ENCODE results near the gene RAD52. TPM values are rescaled to one million over a fixed set of nuclear protein-coding genes. Genes with fewer than 3 reads are reported as not detected.

Gene RAD52
- polyA plus RNA-seq, 1 experiment = 18.8 TPM

DNA sequence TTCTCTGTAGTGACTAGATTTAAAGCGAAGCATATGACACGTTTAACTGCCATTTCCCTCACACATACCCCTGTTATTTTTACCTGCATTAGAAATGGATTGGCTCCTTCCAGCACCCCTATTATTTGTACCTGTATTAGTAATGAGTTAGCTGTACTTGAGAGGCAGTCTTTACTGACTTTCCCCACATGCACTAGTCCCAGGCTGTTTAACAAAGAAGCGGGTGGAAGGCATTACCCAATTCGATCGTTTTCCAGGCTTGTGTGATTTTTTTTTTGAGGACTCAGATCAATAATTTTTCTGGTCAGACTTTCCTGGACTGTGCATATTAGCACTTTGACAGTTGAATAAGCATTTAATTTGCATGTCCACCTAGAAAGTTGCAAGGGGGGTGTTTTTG lies 46.4 kb downstream of the RAD52 start:
- ChIA-PET POLR2A (no interaction called here), CTCF (interaction anchor here (1.1 kb wide), 1 partner anchor 46 kb away, joined by 3 read pairs; the partner anchor contains the start of gene RAD52)
- TF ChIP-seq CTCF (IDR thresholded peaks at IDR 0.05; ENCODE audit: low read depth, low read length) = no peak
- no peaks in the 10 kb centered on the region for H3K9me3 ChIP-seq (ENCODE audit: control insufficient read depth, insufficient read depth, low read length)
- H3K4me3 ChIP-seq (ENCODE audit: low read depth, low read length) = no peak overlapping the region
- no peaks in the 10 kb centered on the region for H3K27me3 ChIP-seq (ENCODE audit: control insufficient read depth, insufficient read depth, low read length)
- no peak overlapping the region for H3K27ac ChIP-seq (ENCODE audit: low read depth, low read length)
- no peak for DNase-seq (ENCODE audit: low read depth, low spot score)

GRCh38 chr12:902581-902980 lies 46.9 kb downstream of the RAD52 start:
- POLR2A ChIA-PET = no interaction called here
- H3K9me3 ChIP-seq (ENCODE audit: control insufficient read depth, insufficient read depth, low read length) = no peaks in the 10 kb centered on the region
- no peaks in the 10 kb centered on the region for H3K27me3 ChIP-seq (ENCODE audit: control insufficient read depth, insufficient read depth, low read length)
- H3K4me3 ChIP-seq (ENCODE audit: low read depth, low read length) = no peak overlapping the region
- DNase-seq (ENCODE audit: low read depth, low spot score) = no peak
- CTCF ChIA-PET = interaction anchor here (1.1 kb wide), 1 partner anchor 47 kb away, joined by 3 read pairs; the partner anchor contains the start of gene RAD52
- no peak for TF ChIP-seq CTCF (IDR thresholded peaks at IDR 0.05; ENCODE audit: low read depth, low read length)
- H3K27ac ChIP-seq (ENCODE audit: low read depth, low read length) = no peak overlapping the region

DNA sequence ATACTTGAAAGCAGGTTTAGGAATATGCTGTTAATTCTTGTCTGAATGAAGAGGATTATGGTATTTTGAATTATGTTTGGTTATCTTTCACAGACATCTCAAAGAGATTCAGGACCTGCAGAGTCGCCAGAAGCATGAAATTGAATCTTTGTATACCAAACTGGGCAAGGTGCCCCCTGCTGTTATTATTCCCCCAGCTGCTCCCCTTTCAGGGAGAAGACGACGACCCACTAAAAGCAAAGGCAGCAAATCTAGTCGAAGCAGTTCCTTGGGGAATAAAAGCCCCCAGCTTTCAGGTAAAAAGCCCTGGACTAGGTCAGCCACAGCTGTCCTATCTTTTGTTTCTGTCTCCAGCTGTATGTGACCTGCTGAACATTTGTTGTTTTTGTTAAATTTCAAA lies 52.1 kb downstream of the RAD52 start:
- Histone ChIP-seq H3K27ac (ENCODE audit: low read depth, low read length) (no peak overlapping the region), H3K27me3 (ENCODE audit: control insufficient read depth, insufficient read depth, low read length) (no peaks in the 10 kb centered on the region), H3K9me3 (ENCODE audit: control insufficient read depth, insufficient read depth, low read length) (no peaks in the 10 kb centered on the region), H3K4me3 (ENCODE audit: low read depth, low read length) (no peak overlapping the region)
- TF ChIP-seq CTCF (IDR thresholded peaks at IDR 0.05; ENCODE audit: low read depth, low read length) = no peak
- no peak for DNase-seq (ENCODE audit: low read depth, low spot score)
- ChIA-PET POLR2A (interaction anchor here (0.6 kb wide), 1 partner anchor 86 kb away, joined by 9 read pairs; no protein-coding TSS in a partner anchor), CTCF (interaction anchor here (0.8 to 1.2 kb wide), 3 partner anchors 196 to 327 kb away, joined by 3 read pairs; no protein-coding TSS in a partner anchor)

GRCh38 chr12:896031-896430 lies 53.5 kb downstream of the RAD52 start:
- no peak for DNase-seq (ENCODE audit: low read depth, low spot score)
- ChIA-PET POLR2A (interaction anchor here (0.7 kb wide), 1 partner anchor 72 kb away, joined by 6 read pairs; no protein-coding TSS in a partner anchor), CTCF (interaction anchor here (0.6 to 0.9 kb wide), 3 partner anchors 81 to 222 kb away, joined by 4 to 5 read pairs (median 4); no protein-coding TSS in a partner anchor)
- Histone ChIP-seq H3K27me3 (ENCODE audit: control insufficient read depth, insufficient read depth, low read length) (no peaks in the 10 kb centered on the region), H3K4me3 (ENCODE audit: low read depth, low read length) (no peak overlapping the region), H3K9me3 (ENCODE audit: control insufficient read depth, insufficient read depth, low read length) (no peaks in the 10 kb centered on the region), H3K27ac (ENCODE audit: low read depth, low read length) (no peak overlapping the region)
- no peak for TF ChIP-seq CTCF (IDR thresholded peaks at IDR 0.05; ENCODE audit: low read depth, low read length)

- H3K9me3 ChIP-seq (ENCODE audit: control insufficient read depth, insufficient read depth, low read length) = no peaks in the 10 kb centered on the region
- H3K27ac ChIP-seq (ENCODE audit: low read depth, low read length) = no peak overlapping the region
- H3K27me3 ChIP-seq (ENCODE audit: control insufficient read depth, insufficient read depth, low read length) = no peaks in the 10 kb centered on the region
- POLR2A ChIA-PET = no interaction called here
- H3K4me3 ChIP-seq (ENCODE audit: low read depth, low read length) = no peak overlapping the region
- DNase-seq (ENCODE audit: low read depth, low spot score) = no peak
- TF ChIP-seq CTCF (IDR thresholded peaks at IDR 0.05; ENCODE audit: low read depth, low read length) = no peak
- CTCF ChIA-PET = interaction anchor here (1.2 kb wide), 1 partner anchor 77 kb away, joined by 4 read pairs; no protein-coding TSS in a partner anchor
Measured at GRCh38 chr12:894226-894625, 55.3 kb downstream of the RAD52 start.

All from AG04450 (cell line).